ENCODE measurements around the gene PRDM16.

GRCh38 chr1:3310718-3311400, 241.9 kb downstream of the PRDM16 start:
- TF ChIP-seq CTCF (conservative IDR thresholded peaks at IDR 0.05; ENCODE audit: low read depth, low read length) (no peak), RAD21 (IDR thresholded peaks at IDR 0.05; ENCODE audit: low read length) (no peak)
